ENCODE data around the gene ZNF304. TPM values are rescaled to one million over a fixed set of nuclear protein-coding genes. Genes with fewer than 3 reads are reported as not detected.
A peak's percentile ranks its signal among the peaks of the same experiment; 100 is the strongest.

Gene ZNF304
- total RNA-seq, 1 experiment from 2014 or later: 10.9 TPM

- Histone ChIP-seq H3K9me3 (replicated peaks) (peaks cover 10% of the 10 kb centered on the region; the same call in 1 of the 2 replicates), H3K27me3 (no peaks in the 10 kb centered on the region), H3K4me1 (no peaks in the 10 kb centered on the region), H3K4me3 (no peak overlapping the region), H3K36me3 (peaks cover 8% of the 10 kb centered on the region), H3K27ac (no peak overlapping the region)
- no peak for DNase-seq
These were observed 26.6 kb downstream of the ZNF304 start for GRCh38 chr19:57377498-57378146.

GRCh38 chr19:57380923-57381322 is 29.9 kb downstream of the ZNF304 start:
- no peak overlapping the region for H3K27ac ChIP-seq
- H3K9me3 ChIP-seq (replicated peaks): peaks cover 12% of the 10 kb centered on the region; the same call in 1 of the 2 replicates

GRCh38 chr19:57382806-57383488 is 31.9 kb downstream of the ZNF304 start:
- no peak overlapping the region for H3K4me3 ChIP-seq
- H3K9me3 ChIP-seq (replicated peaks): peaks cover 12% of the 10 kb centered on the region; the same call in 1 of the 2 replicates
- DNase-seq: no peak
- no peaks in the 10 kb centered on the region for H3K36me3 ChIP-seq
- H3K27ac ChIP-seq: no peak overlapping the region
- no peaks in the 10 kb centered on the region for H3K4me1 ChIP-seq
- H3K27me3 ChIP-seq: no peaks in the 10 kb centered on the region

More at GRCh38 chr19:57380923-57381322, 29.9 kb downstream of the ZNF304 start:
- H3K4me1 ChIP-seq: no peaks in the 10 kb centered on the region
- H3K4me3 ChIP-seq: no peak overlapping the region
- H3K27me3 ChIP-seq: no peaks in the 10 kb centered on the region
- H3K36me3 ChIP-seq: peaks cover 6% of the 10 kb centered on the region
- no peak for DNase-seq

- Histone ChIP-seq H3K4me1 (peaks cover 3% of the 10 kb centered on the region; the same call in 1 of the 2 replicates), H3K27ac (peak overlapping the region; percentile 25), H3K36me3 (peaks cover 8% of the 10 kb centered on the region), H3K9me3 (replicated peaks) (no peaks in the 10 kb centered on the region), H3K27me3 (no peaks in the 10 kb centered on the region), H3K4me3 (peak overlapping the region; percentile 74)
- no peak for DNase-seq
These were observed 38.2 kb downstream of the ZNF304 start for GRCh38 chr19:57389194-57389729.

GRCh38 chr19:57389730-57390598 is 38.9 kb downstream of the ZNF304 start, which contains the start of gene ZNF548:
Gene ZNF548, plus strand, starts transcription at chr19:57389854. Its CDS starts 246 bp downstream, at chr19:57390100.
- DNase-seq: peak; percentile 98
- Histone ChIP-seq H3K36me3 (peaks cover 9% of the 10 kb centered on the region), H3K4me3 (peak within 1 kb of the TSS; percentile 74), H3K9me3 (replicated peaks) (no peaks in the 10 kb centered on the region), H3K4me1 (peaks cover 3% of the 10 kb centered on the region; the same call in 1 of the 2 replicates), H3K27me3 (no peaks in the 10 kb centered on the region), H3K27ac (peak within 1 kb of the TSS; percentile 69)

GRCh38 chr19:57395710-57396109 is 44.6 kb downstream of the ZNF304 start:
- Histone ChIP-seq H3K36me3 (peaks cover 46% of the 10 kb centered on the region), H3K4me3 (no peak overlapping the region), H3K27ac (no peak overlapping the region), H3K27me3 (no peaks in the 10 kb centered on the region), H3K4me1 (peaks cover 3% of the 10 kb centered on the region; the same call in 1 of the 2 replicates), H3K9me3 (replicated peaks) (no peaks in the 10 kb centered on the region; the same call in 1 of the 2 replicates)
- no peak for DNase-seq

GRCh38 chr19:57398868-57399267 is 47.8 kb downstream of the ZNF304 start:
- Histone ChIP-seq H3K4me3 (no peak overlapping the region), H3K36me3 (peaks cover 46% of the 10 kb centered on the region), H3K27me3 (no peaks in the 10 kb centered on the region), H3K4me1 (no peaks in the 10 kb centered on the region), H3K27ac (no peak overlapping the region), H3K9me3 (replicated peaks) (peaks cover 5% of the 10 kb centered on the region; the same call in 1 of the 2 replicates)
- DNase-seq: no peak

GRCh38 chr19:57403737-57404563 is 52.9 kb downstream of the ZNF304 start:
- Histone ChIP-seq H3K36me3 (peaks cover 15% of the 10 kb centered on the region), H3K27ac (no peak overlapping the region), H3K4me3 (no peak overlapping the region), H3K9me3 (replicated peaks) (peaks cover 5% of the 10 kb centered on the region; the same call in 1 of the 2 replicates), H3K4me1 (no peaks in the 10 kb centered on the region), H3K27me3 (no peaks in the 10 kb centered on the region)
- DNase-seq: no peak

- peak; percentile 57 to 74 for DNase-seq
- Histone ChIP-seq H3K36me3 (no peaks in the 10 kb centered on the region), H3K4me3 (no peak overlapping the region), H3K27me3 (no peaks in the 10 kb centered on the region), H3K27ac (no peak overlapping the region), H3K9me3 (replicated peaks) (no peaks in the 10 kb centered on the region), H3K4me1 (no peaks in the 10 kb centered on the region)
These were observed 55.5 kb downstream of the ZNF304 start for GRCh38 chr19:57406516-57407123.

Other genes with a start within 250 kb of the ZNF304 start
- not detected in 2 replicates for gene USP29, start 231.3 kb upstream of the ZNF304 start, total RNA-seq (2014; rRNA removed; shearing (Covaris generic))
- gene ZIM3, start 206.1 kb upstream of the ZNF304 start, total RNA-seq (2014; rRNA removed; shearing (Covaris generic)): not detected in 2 replicates
- gene DUXA, start 183.8 kb upstream of the ZNF304 start, total RNA-seq (2014; rRNA removed; shearing (Covaris generic)): not detected in 2 replicates
- gene ZNF264, start 159.8 kb upstream of the ZNF304 start, total RNA-seq (2014; rRNA removed; shearing (Covaris generic)): 15.5 and 18.2 TPM in 2 replicates
- 0.79 and 0.93 TPM in 2 replicates for gene AURKC, start 120.2 kb upstream of the ZNF304 start, total RNA-seq (2014; rRNA removed; shearing (Covaris generic))
- 14.7 and 15.5 TPM in 2 replicates for gene ZNF805, start 110.6 kb upstream of the ZNF304 start, total RNA-seq (2014; rRNA removed; shearing (Covaris generic))
- gene ZNF460, start 70.8 kb upstream of the ZNF304 start, total RNA-seq (2014; rRNA removed; shearing (Covaris generic)): 39.4 and 40.5 TPM in 2 replicates
- 13.0 and 13.5 TPM in 2 replicates for gene ZNF543, start 30.8 kb upstream of the ZNF304 start, total RNA-seq (2014; rRNA removed; shearing (Covaris generic))
- 13.2 and 17.3 TPM in 2 replicates for gene TRAPPC2B, start 12.3 kb downstream of the ZNF304 start, total RNA-seq (2014; rRNA removed; shearing (Covaris generic))
- gene ZNF547, start 12.3 kb downstream of the ZNF304 start, total RNA-seq (2014; rRNA removed; shearing (Covaris generic)): 1.9 and 2.0 TPM in 2 replicates
- gene ZNF548, start 38.6 kb downstream of the ZNF304 start, total RNA-seq (2014; rRNA removed; shearing (Covaris generic)): 12.3 and 15.1 TPM in 2 replicates
- gene ZNF17, start 59.9 kb downstream of the ZNF304 start, total RNA-seq (2014; rRNA removed; shearing (Covaris generic)): 11.4 and 13.1 TPM in 2 replicates
- gene ZNF749, start 84.1 kb downstream of the ZNF304 start, total RNA-seq (2014; rRNA removed; shearing (Covaris generic)): 19.4 and 20.6 TPM in 2 replicates
- 0.66 and 0.67 TPM in 2 replicates for gene VN1R1, start 105.9 kb downstream of the ZNF304 start, total RNA-seq (2014; rRNA removed; shearing (Covaris generic))
- 15.6 and 16.0 TPM in 2 replicates for gene ZNF772, start 126.3 kb downstream of the ZNF304 start, total RNA-seq (2014; rRNA removed; shearing (Covaris generic))
- gene ZNF419, start 136.5 kb downstream of the ZNF304 start, total RNA-seq (2014; rRNA removed; shearing (Covaris generic)): 9.4 and 12.3 TPM in 2 replicates
- gene ZNF773, start 148.7 kb downstream of the ZNF304 start, total RNA-seq (2014; rRNA removed; shearing (Covaris generic)): 12.2 and 15.1 TPM in 2 replicates
- 8.1 and 9.1 TPM in 2 replicates for gene ZNF549, start 176.1 kb downstream of the ZNF304 start, total RNA-seq (2014; rRNA removed; shearing (Covaris generic))
- gene ZNF550, start 208.6 kb downstream of the ZNF304 start, total RNA-seq (2014; rRNA removed; shearing (Covaris generic)): 11.8 and 13.4 TPM in 2 replicates
- 6.8 and 7.5 TPM in 2 replicates for gene ZNF416, start 227.6 kb downstream of the ZNF304 start, total RNA-seq (2014; rRNA removed; shearing (Covaris generic))
- gene ZIK1, start 232.9 kb downstream of the ZNF304 start, total RNA-seq (2014; rRNA removed; shearing (Covaris generic)): 8.4 and 9.3 TPM in 2 replicates
- 11.7 and 17.8 TPM in 2 replicates for gene ZNF530, start 248.6 kb downstream of the ZNF304 start, total RNA-seq (2014; rRNA removed; shearing (Covaris generic))